Keratinocyte (primary cell): Measurements from ENCODE around the gene PSMF1.

Experiments
- EZH2 ChIP-seq: IDR thresholded peaks from one replicate; pipeline ENCODE4 v1.6.1; 2012; ENCODE audit warnings: inconsistent platforms, mild to moderate bottlenecking, low read length, moderate library complexity
- TF ChIP-seq, protein P1 (sequence below), 3 experiments: IDR thresholded peaks in 1 of 3; conservative IDR thresholded peaks in 1 of 3; optimal IDR thresholded peaks in 1 of 3; 2 replicates in 2 of 3; 3 replicates in 1 of 3; pipeline versions ENCODE3 to v1.5.1; 2011; ENCODE audit warnings: low read length in 3 of 3, mild to moderate bottlenecking in 3 of 3, moderate library complexity in 2 of 3, control low read depth in 1 of 3, inconsistent platforms in 1 of 3; ENCODE audit not compliant: insufficient read depth in 2 of 3; ENCODE audit errors: extremely low read depth in 1 of 3

DNA sequence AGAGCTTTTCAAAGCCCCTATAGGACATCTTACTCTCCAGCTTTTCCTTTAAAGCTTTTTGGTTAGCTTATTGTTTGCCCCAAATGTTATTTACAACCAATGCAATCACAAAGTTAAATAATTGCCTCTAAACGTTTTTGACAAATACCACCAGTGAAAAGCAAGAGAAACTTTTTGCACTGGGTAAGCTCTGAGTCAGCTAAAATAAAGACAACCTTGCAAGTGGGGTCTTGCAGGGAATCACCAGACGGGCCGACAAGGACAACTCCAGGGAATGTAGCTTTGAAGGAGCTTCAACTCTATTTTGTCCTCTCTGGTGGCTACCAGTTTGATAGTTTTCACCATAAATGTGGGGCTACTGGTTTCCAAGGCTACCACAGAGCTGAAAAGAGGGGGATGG, 14.7 kb upstream of the PSMF1 start:
- TF ChIP-seq, protein P1, sequence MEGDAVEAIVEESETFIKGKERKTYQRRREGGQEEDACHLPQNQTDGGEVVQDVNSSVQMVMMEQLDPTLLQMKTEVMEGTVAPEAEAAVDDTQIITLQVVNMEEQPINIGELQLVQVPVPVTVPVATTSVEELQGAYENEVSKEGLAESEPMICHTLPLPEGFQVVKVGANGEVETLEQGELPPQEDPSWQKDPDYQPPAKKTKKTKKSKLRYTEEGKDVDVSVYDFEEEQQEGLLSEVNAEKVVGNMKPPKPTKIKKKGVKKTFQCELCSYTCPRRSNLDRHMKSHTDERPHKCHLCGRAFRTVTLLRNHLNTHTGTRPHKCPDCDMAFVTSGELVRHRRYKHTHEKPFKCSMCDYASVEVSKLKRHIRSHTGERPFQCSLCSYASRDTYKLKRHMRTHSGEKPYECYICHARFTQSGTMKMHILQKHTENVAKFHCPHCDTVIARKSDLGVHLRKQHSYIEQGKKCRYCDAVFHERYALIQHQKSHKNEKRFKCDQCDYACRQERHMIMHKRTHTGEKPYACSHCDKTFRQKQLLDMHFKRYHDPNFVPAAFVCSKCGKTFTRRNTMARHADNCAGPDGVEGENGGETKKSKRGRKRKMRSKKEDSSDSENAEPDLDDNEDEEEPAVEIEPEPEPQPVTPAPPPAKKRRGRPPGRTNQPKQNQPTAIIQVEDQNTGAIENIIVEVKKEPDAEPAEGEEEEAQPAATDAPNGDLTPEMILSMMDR (optimal IDR thresholded peaks at IDR 0.05 in 1 of 3, IDR thresholded peaks at IDR 0.05 in 1 of 3, conservative IDR thresholded peaks at IDR 0.05 in 1 of 3; ENCODE audit: extremely low read depth in 1 of 3, insufficient read depth in 2 of 3, low read length in 3 of 3) = no peak
- TF ChIP-seq EZH2 = no peak
